CD14-positive monocyte (primary cell): Measurements from ENCODE around the gene PRM3. TPM values are rescaled to one million over a fixed set of nuclear protein-coding genes. Genes with fewer than 3 reads are reported as not detected.

ENCODE experiments used
- DNase-seq, 3 donors: peaks; one replicate each; pipeline ENCODE4 v3.0.0-alpha.2; 2011 to 2022
- H2AFZ ChIP-seq: 2 replicates; pipeline ENCODE4 v1.6.0; 2012; ENCODE audit warnings: mild to moderate bottlenecking, low read depth, low read length, inconsistent platforms; ENCODE audit not compliant: insufficient read depth, poor library complexity, severe bottlenecking
- H3K27ac ChIP-seq, 2 donors: 1 replicate in 1 of 2; 2 replicates in 1 of 2; pipeline ENCODE4 v1.5.1; 2012 to 2013; ENCODE audit warnings: low read length in 2 of 2, control low read depth in 1 of 2, inconsistent platforms in 1 of 2, low read depth in 1 of 2, mild to moderate bottlenecking in 1 of 2
- H3K27me3 ChIP-seq, 2 donors: one replicate each; pipeline versions ENCODE4 v1.6.0 to v1.6.1; 2011 to 2013; ENCODE audit warnings: low read length in 2 of 2; ENCODE audit not compliant: control insufficient read depth in 2 of 2, insufficient read depth in 2 of 2
- H3K36me3 ChIP-seq, 2 donors: replicated peaks in 1 of 2; 1 replicate in 1 of 2; 2 replicates in 1 of 2; pipeline versions ENCODE4 v1.5.1 to v1.6.1; 2012 to 2013; ENCODE audit warnings: low read length in 2 of 2, control low read depth in 1 of 2, inconsistent platforms in 1 of 2, mild to moderate bottlenecking in 1 of 2; ENCODE audit not compliant: insufficient read depth in 2 of 2, control insufficient read depth in 1 of 2
- H3K4me1 ChIP-seq, 2 donors: 1 replicate in 1 of 2; 2 replicates in 1 of 2; pipeline versions ENCODE4 v1.5.1 to v1.6.1; 2012 to 2013; ENCODE audit warnings: low read length in 2 of 2, control low read depth in 1 of 2, inconsistent platforms in 1 of 2, mild to moderate bottlenecking in 1 of 2, moderate library complexity in 1 of 2; ENCODE audit not compliant: insufficient read depth in 2 of 2, control insufficient read depth in 1 of 2
- H3K4me2 ChIP-seq: replicated peaks from 2 replicates; pipeline ENCODE3; 2012; ENCODE audit warnings: low read length, moderate library complexity, mild to moderate bottlenecking; ENCODE audit not compliant: poor library complexity, severe bottlenecking; ENCODE audit errors: extremely low read depth
- H3K4me3 ChIP-seq, 3 experiments: fragments of 200-600 bp in 1 of 3; sonication (generic) in 1 of 3; replicated peaks in 1 of 3; 1 replicate in 2 of 3; 2 replicates in 1 of 3; pipeline ENCODE4 v1.5.1; 2011 to 2013; ENCODE audit warnings: low read length in 3 of 3, mild to moderate bottlenecking in 3 of 3, control low read depth in 2 of 3, low read depth in 2 of 3, inconsistent platforms in 1 of 3, moderate library complexity in 1 of 3
- H3K79me2 ChIP-seq: 2 replicates; pipeline ENCODE4 v1.6.0; 2012; ENCODE audit warnings: mild to moderate bottlenecking, control low read depth, inconsistent platforms, low read length, moderate library complexity; ENCODE audit not compliant: insufficient read depth
- H3K9ac ChIP-seq: 2 replicates; pipeline ENCODE4 v1.6.0; 2017; ENCODE audit warnings: low read length, mild to moderate bottlenecking; ENCODE audit not compliant: insufficient read depth, poor library complexity, severe bottlenecking
- H3K9me3 ChIP-seq, 2 donors: replicated peaks in 1 of 2; 1 replicate in 1 of 2; 2 replicates in 1 of 2; pipeline versions ENCODE4 v1.5.1 to v1.6.1; 2012 to 2013; ENCODE audit warnings: low read length in 2 of 2, control low read depth in 1 of 2; ENCODE audit not compliant: control insufficient read depth in 1 of 2, insufficient read depth in 1 of 2
- H4K20me1 ChIP-seq: 2 replicates; pipeline ENCODE4 v1.6.0; 2012; ENCODE audit warnings: mild to moderate bottlenecking, low read length, control low read depth, moderate library complexity; ENCODE audit not compliant: insufficient read depth
- H3K27ac Mint-ChIP-seq, 7 donors: one replicate each; pipeline ENCODE4 v1.8.0; 2020; ENCODE audit warnings: mild to moderate bottlenecking in 7 of 7, mixed read lengths in 7 of 7, moderate library complexity in 6 of 7, inconsistent platforms in 2 of 7
- H3K27me3 Mint-ChIP-seq, 3 donors: one replicate each; pipeline ENCODE4 v1.8.0; 2021 to 2022; ENCODE audit warnings: low read depth in 3 of 3, mild to moderate bottlenecking in 3 of 3, mixed read lengths in 3 of 3, moderate library complexity in 3 of 3, inconsistent platforms in 1 of 3
- H3K36me3 Mint-ChIP-seq, 2 donors: one replicate each; pipeline ENCODE4 v1.8.0; 2020; ENCODE audit warnings: mixed read lengths in 2 of 2, inconsistent platforms in 1 of 2, mild to moderate bottlenecking in 1 of 2
- H3K4me1 Mint-ChIP-seq: one replicate; pipeline ENCODE4 v1.8.0; 2020; ENCODE audit warnings: mild to moderate bottlenecking, mixed read lengths
- H3K4me3 Mint-ChIP-seq, 2 donors: one replicate each; pipeline ENCODE4 v1.8.0; 2020; ENCODE audit warnings: mild to moderate bottlenecking in 2 of 2, mixed read lengths in 2 of 2, moderate library complexity in 1 of 2
- H3K9me3 Mint-ChIP-seq, 7 donors: one replicate each; pipeline ENCODE4 v1.8.0; 2020 to 2022; ENCODE audit warnings: mixed read lengths in 7 of 7, mild to moderate bottlenecking in 6 of 7, moderate library complexity in 6 of 7, inconsistent platforms in 2 of 7
- WGBS: methylation state at CpG from one replicate; pipeline ENCODE4 v1.1.5; 2013; ENCODE audit warnings: missing lambda C conversion rate; ENCODE audit not compliant: insufficient coverage; 5-methylcytosine and 5-hydroxymethylcytosine counted together
- intact Hi-C, 2 donors: fragments of 100-400 bp; cut with micrococcal nuclease; formaldehyde crosslinking; loops; one replicate each; pipeline versions ENCODE4 v1.15.0 to v1.15.1; 2023
- polyA plus RNA-seq, 3 donors: library from polyadenylated mRNA; depleted of rRNA in 1 of 3; unstranded in 2 of 3; stranded (reverse) in 1 of 3; fragments of 300-500 nt in 2 of 3; fragments of >200 nt in 1 of 3; fragmentation: Illumina TruSeq in 2 of 3; gene quantifications; 1 replicate in 2 of 3; 2 replicates in 1 of 3; pipeline ENCODE4 v1.2.3, GENCODE V29; 2012 to 2021
- TF ChIP-seq, protein P1 (sequence below): fragments of 200-600 bp; IDR thresholded peaks from one replicate; pipeline ENCODE4 v1.8.0; 2022; ENCODE audit warnings: antibody characterized with exemption, mild to moderate bottlenecking

Gene PRM3
- polyA plus RNA-seq, 3 donors: not detected

DNA sequence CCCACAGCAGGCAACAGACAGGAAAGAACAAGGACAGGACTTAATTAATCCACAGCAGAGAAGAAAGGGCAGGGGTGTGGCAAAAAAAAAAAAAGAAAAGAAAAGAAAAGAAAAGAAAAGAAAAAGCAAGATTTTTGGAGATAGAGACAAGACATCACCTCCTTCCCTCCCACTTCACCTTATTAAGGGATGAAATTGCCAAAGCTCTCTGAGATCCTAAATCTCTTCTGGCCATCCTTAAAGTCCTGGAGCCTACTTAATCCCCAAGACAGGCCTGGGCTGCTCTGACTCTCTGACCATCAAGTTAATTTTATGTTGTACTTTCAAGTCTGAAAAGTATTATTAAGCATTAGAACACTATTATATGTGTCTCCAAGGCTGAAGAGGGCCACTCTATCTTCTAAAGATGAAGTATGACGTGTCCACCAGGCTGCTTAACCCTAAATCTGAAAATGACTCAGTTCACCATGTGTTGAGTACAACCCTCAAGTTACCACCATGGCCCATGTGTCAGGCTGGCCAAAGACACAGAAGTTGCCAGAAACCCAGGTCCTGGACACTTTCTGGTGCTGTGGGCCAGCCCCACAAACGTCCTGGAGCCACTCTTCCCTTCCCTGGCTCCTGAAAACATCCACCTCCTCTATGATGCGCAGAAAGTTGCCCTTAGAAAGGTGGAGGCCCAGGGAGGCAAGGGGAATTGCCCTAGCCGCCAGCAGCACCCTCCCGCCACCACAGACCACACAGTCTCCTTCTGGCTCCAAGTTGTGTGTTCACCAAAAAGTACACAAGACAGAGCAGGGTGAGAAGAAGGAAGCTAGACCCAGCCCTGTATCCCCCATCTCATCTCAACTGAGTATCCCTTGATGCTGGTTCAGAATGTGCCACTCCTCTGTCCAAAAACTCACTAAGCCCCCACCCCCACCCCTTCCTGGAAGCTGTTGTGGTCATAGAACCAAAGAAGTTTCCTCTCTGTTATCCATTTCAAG, 20.1 kb downstream of the PRM3 start:
- H3K9me3 ChIP-seq: no peaks in the 10 kb centered on the region
- peaks cover 5% of the 10 kb centered on the region in 2 donors for H3K36me3 Mint-ChIP-seq
- peaks cover 0 to 3% (median 0%) of the 10 kb centered on the region in 7 donors for H3K9me3 Mint-ChIP-seq
- peaks cover 0 to 19% of the 10 kb centered on the region in 2 donors for H3K27me3 ChIP-seq
- no CpG with 5 or more reads among the region's 5 CpGs for WGBS
- H3K27ac ChIP-seq: no peak overlapping the region
- no peak overlapping the region for H3K9ac ChIP-seq
- H3K4me2 ChIP-seq: no peak overlapping the region
- DNase-seq: no peak
- H3K4me1 Mint-ChIP-seq: peaks cover 26% of the 10 kb centered on the region
- peak overlapping the region in 1 of 7 donors; percentile 59 for H3K27ac Mint-ChIP-seq
- intact Hi-C loops: loop anchor here in 1 of 2 donors (10.0 kb wide), 1 partner anchor 49 kb away; no protein-coding TSS in a partner anchor
- H3K27me3 Mint-ChIP-seq: peaks cover 24 to 49% (median 35%) of the 10 kb centered on the region in 3 donors
- no peaks in the 10 kb centered on the region for H3K36me3 ChIP-seq
- peaks cover 3% of the 10 kb centered on the region for H4K20me1 ChIP-seq
- no peaks in the 10 kb centered on the region for H3K79me2 ChIP-seq
- H3K4me3 ChIP-seq: no peak overlapping the region
- TF ChIP-seq, protein P1, sequence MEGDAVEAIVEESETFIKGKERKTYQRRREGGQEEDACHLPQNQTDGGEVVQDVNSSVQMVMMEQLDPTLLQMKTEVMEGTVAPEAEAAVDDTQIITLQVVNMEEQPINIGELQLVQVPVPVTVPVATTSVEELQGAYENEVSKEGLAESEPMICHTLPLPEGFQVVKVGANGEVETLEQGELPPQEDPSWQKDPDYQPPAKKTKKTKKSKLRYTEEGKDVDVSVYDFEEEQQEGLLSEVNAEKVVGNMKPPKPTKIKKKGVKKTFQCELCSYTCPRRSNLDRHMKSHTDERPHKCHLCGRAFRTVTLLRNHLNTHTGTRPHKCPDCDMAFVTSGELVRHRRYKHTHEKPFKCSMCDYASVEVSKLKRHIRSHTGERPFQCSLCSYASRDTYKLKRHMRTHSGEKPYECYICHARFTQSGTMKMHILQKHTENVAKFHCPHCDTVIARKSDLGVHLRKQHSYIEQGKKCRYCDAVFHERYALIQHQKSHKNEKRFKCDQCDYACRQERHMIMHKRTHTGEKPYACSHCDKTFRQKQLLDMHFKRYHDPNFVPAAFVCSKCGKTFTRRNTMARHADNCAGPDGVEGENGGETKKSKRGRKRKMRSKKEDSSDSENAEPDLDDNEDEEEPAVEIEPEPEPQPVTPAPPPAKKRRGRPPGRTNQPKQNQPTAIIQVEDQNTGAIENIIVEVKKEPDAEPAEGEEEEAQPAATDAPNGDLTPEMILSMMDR: no peak
- H3K4me1 ChIP-seq: peaks cover 21 to 33% of the 10 kb centered on the region in 2 donors
- no peak overlapping the region for H2AFZ ChIP-seq
- H3K4me3 Mint-ChIP-seq: peak overlapping the region in 1 of 2 donors; percentile 43

DNA sequence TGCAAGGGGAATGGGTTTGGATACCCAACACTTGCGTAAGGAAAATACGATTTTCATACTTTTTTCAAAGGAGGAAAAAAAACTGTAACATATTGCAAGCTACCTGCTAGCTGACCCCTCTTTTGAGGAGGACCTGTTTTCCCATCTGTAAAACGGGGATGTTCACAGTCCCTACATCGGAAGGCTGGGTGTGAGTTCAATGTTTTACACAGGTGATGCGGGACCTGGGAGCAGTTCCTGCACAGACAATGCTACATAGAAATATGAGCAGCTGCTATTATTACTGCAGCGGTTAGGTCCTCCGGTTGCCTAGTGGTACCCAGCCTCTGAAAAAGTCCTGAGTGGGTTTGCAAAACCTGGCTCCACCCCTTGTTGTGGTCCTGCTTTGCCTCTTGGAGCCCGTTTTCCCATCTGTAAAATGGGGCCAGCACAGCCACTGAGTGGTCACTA, 20.9 kb downstream of the PRM3 start:
- Mint-ChIP-seq H3K27ac (no peak overlapping the region), H3K27me3 (peaks cover 22 to 44% (median 35%) of the 10 kb centered on the region in 3 donors), H3K36me3 (peaks cover 5% of the 10 kb centered on the region in 2 donors), H3K9me3 (peaks cover 0 to 3% (median 0%) of the 10 kb centered on the region in 7 donors), H3K4me1 (peaks cover 22% of the 10 kb centered on the region), H3K4me3 (peak overlapping the region in 1 of 2 donors; percentile 43)
- 90% methylated on average over 8 of the region's 8 CpGs for whole genome bisulfite sequencing
- Histone ChIP-seq H3K27ac (no peak overlapping the region), H3K4me3 (no peak overlapping the region), H3K9ac (no peak overlapping the region), H3K27me3 (peaks cover 0 to 16% of the 10 kb centered on the region in 2 donors), H3K36me3 (no peaks in the 10 kb centered on the region), H2AFZ (no peak overlapping the region), H4K20me1 (peaks cover 3% of the 10 kb centered on the region), H3K4me1 (peaks cover 19 to 30% of the 10 kb centered on the region in 2 donors), H3K4me2 (no peak overlapping the region), H3K79me2 (no peaks in the 10 kb centered on the region), H3K9me3 (no peaks in the 10 kb centered on the region)
- intact Hi-C loops: loop anchor here in 1 of 2 donors (10.0 kb wide), 1 partner anchor 48 kb away; no protein-coding TSS in a partner anchor
- DNase-seq: no peak
- TF ChIP-seq, protein P1: no peak
